Peyer's patch (tissue), 4 donors: ENCODE data around the gene PNMA8B. TPM values are rescaled to one million over a fixed set of nuclear protein-coding genes. Genes with fewer than 3 reads are reported as not detected.

Source experiments
- DNase-seq, 3 donors: peaks; one replicate each; pipeline ENCODE4 v3.0.0-alpha.2; 2017 to 2019
- H3K27ac ChIP-seq, 4 donors: fragments of 200-600 bp; sonication (generic); one replicate each; pipeline ENCODE4 v1.5.1; 2016 to 2019
- H3K27me3 ChIP-seq, 2 donors: fragments of 200-600 bp; sonication (generic); one replicate each; pipeline ENCODE4 v1.5.1; 2019
- H3K36me3 ChIP-seq, 3 donors: fragments of 200-600 bp; sonication (generic); one replicate each; pipeline ENCODE4 v1.5.1; 2016 to 2019
- H3K4me1 ChIP-seq, 4 donors: fragments of 200-600 bp; sonication (generic); one replicate each; pipeline ENCODE4 v1.5.1; 2016 to 2019
- H3K4me3 ChIP-seq, 4 donors: fragments of 200-600 bp; sonication (generic); 1 replicate in 3 of 4; 2 replicates in 1 of 4; pipeline ENCODE4 v1.5.1; 2016 to 2019; ENCODE audit warnings: mild to moderate bottlenecking in 1 of 4
- H3K9me3 ChIP-seq, 4 donors: fragments of 200-600 bp; sonication (generic); one replicate each; pipeline ENCODE4 v1.5.1; 2016 to 2019; ENCODE audit warnings: mild to moderate bottlenecking in 1 of 4
- CTCF ChIP-seq, 6 experiments: fragments of 450-650 bp in 4 of 6; fragments of 200-600 bp in 2 of 6; sonication (generic) in 1 of 6; IDR thresholded peaks; one replicate each; pipeline ENCODE4 v1.5.1; 2017 to 2019; ENCODE audit warnings: antibody characterized with exemption in 6 of 6, mild to moderate bottlenecking in 3 of 6, moderate library complexity in 1 of 6
- POLR2A ChIP-seq, 2 donors: fragments of 450-650 bp; IDR thresholded peaks; one replicate each; pipeline ENCODE4 v1.5.1; 2017; ENCODE audit warnings: antibody characterized with exemption in 2 of 2, mild to moderate bottlenecking in 2 of 2, moderate library complexity in 2 of 2
- total RNA-seq, 4 donors: library from RNA; depleted of rRNA; stranded (reverse); fragments of >200 nt; gene quantifications; one replicate each; pipeline ENCODE4 v1.1.0, GENCODE V29; 2016

Gene PNMA8B
- total RNA-seq, 4 donors from 2014 or later = 0.38 to 1.7 (median 0.67) TPM; not detected in 1

GRCh38 chr19:46488551-46488950, 7.1 kb downstream of the PNMA8B start:
- Histone ChIP-seq H3K27ac (no peak overlapping the region), H3K27me3 (peaks cover 0 to 22% of the 10 kb centered on the region in 2 donors), H3K4me1 (peaks cover 0 to 21% (median 8%) of the 10 kb centered on the region in 4 donors), H3K36me3 (no peaks in the 10 kb centered on the region), H3K9me3 (no peaks in the 10 kb centered on the region), H3K4me3 (no peak overlapping the region)
- TF ChIP-seq POLR2A (IDR thresholded peaks at IDR 0.05) = no peak
- no peak for TF ChIP-seq CTCF (IDR thresholded peaks at IDR 0.05)
- DNase-seq = no peak

GRCh38 chr19:46487802-46488445, 7.7 kb downstream of the PNMA8B start:
- Histone ChIP-seq H3K27me3 (peaks cover 0 to 18% of the 10 kb centered on the region in 2 donors), H3K27ac (no peak overlapping the region), H3K4me1 (peaks cover 0 to 14% (median 5%) of the 10 kb centered on the region in 4 donors), H3K36me3 (no peaks in the 10 kb centered on the region), H3K9me3 (no peaks in the 10 kb centered on the region), H3K4me3 (peak overlapping the region in 1 of 4 donors; percentile 33)
- peak; percentile 72 to 96 (median 86) for TF ChIP-seq CTCF (IDR thresholded peaks at IDR 0.05)
- no peak for TF ChIP-seq POLR2A (IDR thresholded peaks at IDR 0.05)
- DNase-seq = peak; percentile 47 to 87 (median 81)

- H3K36me3 ChIP-seq = no peaks in the 10 kb centered on the region
- no peak for DNase-seq
- no peak for TF ChIP-seq POLR2A (IDR thresholded peaks at IDR 0.05)
- no peak for TF ChIP-seq CTCF (IDR thresholded peaks at IDR 0.05)
- H3K4me3 ChIP-seq = peak overlapping the region in 1 of 4 donors; percentile 33
- H3K4me1 ChIP-seq = peaks cover 0 to 13% (median 4%) of the 10 kb centered on the region in 4 donors
- no peaks in the 10 kb centered on the region for H3K9me3 ChIP-seq
- peaks cover 0 to 17% of the 10 kb centered on the region in 2 donors for H3K27me3 ChIP-seq
- H3K27ac ChIP-seq = no peak overlapping the region
Observed at GRCh38 chr19:46487178-46487801, 8.4 kb downstream of the PNMA8B start.

GRCh38 chr19:46486358-46486757, 9.3 kb downstream of the PNMA8B start:
- no peak for TF ChIP-seq POLR2A (IDR thresholded peaks at IDR 0.05)
- TF ChIP-seq CTCF (IDR thresholded peaks at IDR 0.05) = no peak

GRCh38 chr19:46484656-46485055, 11.0 kb downstream of the PNMA8B start:
- TF ChIP-seq POLR2A (IDR thresholded peaks at IDR 0.05) (no peak), CTCF (IDR thresholded peaks at IDR 0.05) (no peak)
- H3K4me1 ChIP-seq = peaks cover 0 to 9% (median 4%) of the 10 kb centered on the region in 4 donors

More at GRCh38 chr19:46486358-46486757, 9.3 kb downstream of the PNMA8B start:
- peaks cover 0 to 17% of the 10 kb centered on the region in 2 donors for H3K27me3 ChIP-seq
- no peak overlapping the region for H3K4me3 ChIP-seq
- H3K4me1 ChIP-seq = peaks cover 0 to 13% (median 4%) of the 10 kb centered on the region in 4 donors
- H3K36me3 ChIP-seq = no peaks in the 10 kb centered on the region
- no peak overlapping the region for H3K27ac ChIP-seq
- no peaks in the 10 kb centered on the region for H3K9me3 ChIP-seq
- DNase-seq = no peak

More at GRCh38 chr19:46484656-46485055, 11.0 kb downstream of the PNMA8B start:
- Histone ChIP-seq H3K36me3 (no peaks in the 10 kb centered on the region), H3K4me3 (no peak overlapping the region), H3K9me3 (no peaks in the 10 kb centered on the region), H3K27ac (no peak overlapping the region), H3K27me3 (peaks cover 0 to 14% of the 10 kb centered on the region in 2 donors)
- DNase-seq = no peak
